Endodermal cell (in vitro differentiated cells): Measurements from ENCODE around the gene UNC80. TPM values are rescaled to one million over a fixed set of nuclear protein-coding genes. Genes with fewer than 3 reads are reported as not detected.

Experiments
- DNase-seq: peaks from one replicate; pipeline ENCODE4 v3.0.0-alpha.2; 2017
- H3K27ac ChIP-seq: 2 replicates; pipeline ENCODE4 v1.5.1; 2013; ENCODE audit warnings: mild to moderate bottlenecking, low read depth, low read length, moderate library complexity
- H3K27me3 ChIP-seq: 2 replicates; pipeline ENCODE4 v1.6.1; 2013; ENCODE audit warnings: mild to moderate bottlenecking, low read length, moderate library complexity; ENCODE audit not compliant: insufficient read depth, control insufficient read depth, poor library complexity, severe bottlenecking
- H3K36me3 ChIP-seq: 2 replicates; pipeline ENCODE4 v1.7.0; 2013; ENCODE audit warnings: mild to moderate bottlenecking, low read length, moderate library complexity; ENCODE audit not compliant: control insufficient read depth, insufficient read depth
- H3K4me1 ChIP-seq: one replicate; pipeline ENCODE4 v1.7.0; 2013; ENCODE audit warnings: low read length; ENCODE audit not compliant: control insufficient read depth, insufficient read depth
- H3K4me3 ChIP-seq: 2 replicates; pipeline ENCODE4 v1.5.1; 2013; ENCODE audit warnings: mild to moderate bottlenecking, low read length, moderate library complexity
- H3K9ac ChIP-seq: 2 replicates; pipeline ENCODE4 v1.6.1; 2013; ENCODE audit warnings: mild to moderate bottlenecking, low read length, moderate library complexity; ENCODE audit not compliant: poor library complexity, severe bottlenecking; ENCODE audit errors: extremely low read depth
- H3K9me3 ChIP-seq: 2 replicates; pipeline ENCODE4 v1.6.1; 2013; ENCODE audit warnings: mild to moderate bottlenecking, low read length, moderate library complexity; ENCODE audit not compliant: control insufficient read depth
- H3K27ac Mint-ChIP-seq: 2 replicates; pipeline ENCODE4 v1.8.0; 2020; ENCODE audit warnings: mixed read lengths
- H3K27me3 Mint-ChIP-seq: 2 replicates; pipeline ENCODE4 v1.8.0; 2021; ENCODE audit warnings: mild to moderate bottlenecking, mixed read lengths; ENCODE audit not compliant: insufficient read depth
- H3K36me3 Mint-ChIP-seq: 2 replicates; pipeline ENCODE4 v1.8.0; 2020; ENCODE audit warnings: low read depth, mixed read lengths
- H3K4me1 Mint-ChIP-seq: 2 replicates; pipeline ENCODE4 v1.8.0; 2020; ENCODE audit warnings: mixed read lengths
- H3K4me3 Mint-ChIP-seq: 2 replicates; pipeline ENCODE4 v1.8.0; 2020; ENCODE audit warnings: mild to moderate bottlenecking, moderate library complexity, mixed read lengths
- H3K9me3 Mint-ChIP-seq: 2 replicates; pipeline ENCODE4 v1.8.0; 2020; ENCODE audit warnings: mild to moderate bottlenecking, mixed read lengths
- CTCF ChIP-seq: fragments of 200-600 bp; sonication (generic); conservative IDR thresholded peaks from 2 replicates; pipeline ENCODE4 v1.5.0; 2021; ENCODE audit warnings: antibody characterized with exemption, mild to moderate bottlenecking
- WGBS, 2 experiments: methylation state at CpG; one replicate each; pipeline versions ENCODE4 v1.1.5 to v1.1.7; 2013; ENCODE audit warnings: missing lambda C conversion rate in 2 of 2, mixed read lengths in 1 of 2; ENCODE audit not compliant: insufficient coverage in 1 of 2, insufficient read length in 1 of 2; 5-methylcytosine and 5-hydroxymethylcytosine counted together
- total RNA-seq, 2 donors: library from RNA; stranded (reverse); fragmentation: NEBNext Ultra II Directional in 1 of 2; extraction: Animal tissue kit (Norgen Biotek cat#: 25700) in 1 of 2; gene quantifications; 2 replicates in 1 of 2; 3 replicates in 1 of 2; pipeline ENCODE4 v1.2.1, GENCODE V29; 2021

Gene UNC80
- total RNA-seq, 2 donors from 2014 or later = 0.15 to 0.55 TPM

- no peaks in the 10 kb centered on the region for H3K36me3 ChIP-seq
- 86 to 87% methylated on average over 5 of the region's 5 CpGs for WGBS, 2 experiments
- H3K4me1 Mint-ChIP-seq = peaks cover 25% of the 10 kb centered on the region
- H3K27ac ChIP-seq = no peak overlapping the region
- H3K27me3 ChIP-seq = no peaks in the 10 kb centered on the region
- DNase-seq = peak; percentile 75
- peak overlapping the region; percentile 9 for H3K27ac Mint-ChIP-seq
- no peaks in the 10 kb centered on the region for H3K9me3 ChIP-seq
- H3K4me3 Mint-ChIP-seq = no peak overlapping the region
- H3K36me3 Mint-ChIP-seq = no peaks in the 10 kb centered on the region
- H3K9ac ChIP-seq = no peak overlapping the region
- H3K9me3 Mint-ChIP-seq = no peaks in the 10 kb centered on the region
- no peak overlapping the region for H3K4me3 ChIP-seq
- TF ChIP-seq CTCF = no peak
- H3K4me1 ChIP-seq = peaks cover 4% of the 10 kb centered on the region
- H3K27me3 Mint-ChIP-seq = no peaks in the 10 kb centered on the region
Measured at GRCh38 chr2:209834767-209835166, 63.1 kb downstream of the UNC80 start.

GRCh38 chr2:209840434-209840833 lies 68.8 kb downstream of the UNC80 start:
- Mint-ChIP-seq H3K27ac (no peak overlapping the region), H3K36me3 (no peaks in the 10 kb centered on the region), H3K4me3 (no peak overlapping the region), H3K9me3 (no peaks in the 10 kb centered on the region), H3K27me3 (no peaks in the 10 kb centered on the region), H3K4me1 (no peaks in the 10 kb centered on the region)
- H3K27ac ChIP-seq = no peak overlapping the region
- H3K36me3 ChIP-seq = no peaks in the 10 kb centered on the region
- H3K27me3 ChIP-seq = no peaks in the 10 kb centered on the region
- no peaks in the 10 kb centered on the region for H3K4me1 ChIP-seq
- H3K9me3 ChIP-seq = no peaks in the 10 kb centered on the region
- TF ChIP-seq CTCF = no peak
- H3K4me3 ChIP-seq = no peak overlapping the region
- no peak overlapping the region for H3K9ac ChIP-seq
- 83 to 93% methylated on average over 2 to 3 of the region's 3 CpGs for WGBS, 2 experiments
- DNase-seq = no peak

- H3K36me3 Mint-ChIP-seq = no peaks in the 10 kb centered on the region
Measured at GRCh38 chr2:209845666-209846065, 74.0 kb downstream of the UNC80 start.

More at GRCh38 chr2:209845666-209846065, 74.0 kb downstream of the UNC80 start:
- Histone ChIP-seq H3K9ac (no peak overlapping the region), H3K27me3 (no peaks in the 10 kb centered on the region), H3K36me3 (no peaks in the 10 kb centered on the region), H3K4me3 (no peak overlapping the region), H3K4me1 (no peaks in the 10 kb centered on the region), H3K27ac (no peak overlapping the region), H3K9me3 (no peaks in the 10 kb centered on the region)
- Mint-ChIP-seq H3K4me3 (no peak overlapping the region), H3K9me3 (no peaks in the 10 kb centered on the region), H3K27ac (no peak overlapping the region), H3K4me1 (peaks cover 8% of the 10 kb centered on the region), H3K27me3 (no peaks in the 10 kb centered on the region)
- 86 to 100% methylated on average over 1 of the region's 2 CpGs for WGBS, 2 experiments
- TF ChIP-seq CTCF = no peak
- no peak for DNase-seq
